K562 (cell line): ENCODE results near the gene SEC16A. TPM values are rescaled to one million over a fixed set of nuclear protein-coding genes. Genes with fewer than 3 reads are reported as not detected.
A peak's percentile ranks its signal among the peaks of the same experiment; 100 is the strongest.

ENCODE experiments used
- BHLHE40 ChIP-seq: IDR thresholded peaks from 2 replicates; pipeline ENCODE4 v1.6.1; 2011; ENCODE audit warnings: low read length, improper control_type of control experiment
- CAMTA2 ChIP-seq: fragments of 250-450 bp; sonication (Bioruptor Pico); conservative IDR thresholded peaks from 2 replicates; pipeline ENCODE4 v1.5.1; 2022
- CBFB ChIP-seq: sonication (generic); formaldehyde crosslinking; IDR thresholded peaks from 2 replicates; pipeline ENCODE4 v1.4.0; 2020; ENCODE audit warnings: mild to moderate bottlenecking, missing genetic modification reagents
- CSDE1 ChIP-seq, 2 experiments: fragments of 450-650 bp; IDR thresholded peaks; 2 replicates each; pipeline ENCODE4 v1.6.1; 2016; ENCODE audit warnings: mild to moderate bottlenecking in 1 of 2
- DEAF1 ChIP-seq: fragments of 450-650 bp; formaldehyde crosslinking; IDR thresholded peaks from 2 replicates; pipeline ENCODE4 v1.4.0; 2020; ENCODE audit warnings: mild to moderate bottlenecking, moderate library complexity
- EP300 ChIP-seq: IDR thresholded peaks from 2 replicates; pipeline ENCODE4 v1.6.1; 2012; ENCODE audit warnings: low read length, improper control_type of control experiment
- FIP1L1 ChIP-seq: fragments of 200-400 bp; formaldehyde crosslinking; IDR thresholded peaks from 2 replicates; pipeline ENCODE4 v1.6.1; 2018; ENCODE audit warnings: mild to moderate bottlenecking, low read depth, low read length; ENCODE audit not compliant: poor library complexity, severe bottlenecking
- HDAC2 ChIP-seq: fragments of 450-650 bp; IDR thresholded peaks from 2 replicates; pipeline ENCODE4 v1.6.1; 2016; ENCODE audit warnings: mild to moderate bottlenecking
- MED1 ChIP-seq: sonication (generic); formaldehyde crosslinking; IDR thresholded peaks from 2 replicates; pipeline ENCODE4 v1.8.1; 2023; ENCODE audit warnings: missing genetic modification reagents, borderline replicate concordance
- MYNN ChIP-seq, 2 experiments: sonication (generic); formaldehyde crosslinking in 1 of 2; IDR thresholded peaks; 2 replicates each; pipeline versions ENCODE4 v1.5.0 to v1.6.1; 2016 to 2020; ENCODE audit warnings: antibody characterized with exemption in 1 of 2, missing genetic modification reagents in 1 of 2
- NCOR1 ChIP-seq: fragments of 450-650 bp; IDR thresholded peaks from 2 replicates; pipeline ENCODE4 v1.6.1; 2016; ENCODE audit warnings: mild to moderate bottlenecking, moderate library complexity
- PKNOX1 ChIP-seq: fragments of 450-650 bp; IDR thresholded peaks from 2 replicates; pipeline ENCODE4 v1.6.1; 2016
- PRMT5 ChIP-seq: sonication (generic); formaldehyde crosslinking; IDR thresholded peaks from 2 replicates; pipeline ENCODE4 v1.5.0; 2020; ENCODE audit warnings: missing genetic modification reagents
- SMARCA4 ChIP-seq: fragments of 450-650 bp; IDR thresholded peaks from 2 replicates; pipeline ENCODE4 v1.6.1; 2016
- STAG1 ChIP-seq: sonication (generic); formaldehyde crosslinking; IDR thresholded peaks from 2 replicates; pipeline ENCODE4 v1.5.0; 2020; ENCODE audit warnings: missing genetic modification reagents, borderline replicate concordance
- TARDBP ChIP-seq: fragments of 450-650 bp; IDR thresholded peaks from 2 replicates; pipeline ENCODE4 v1.6.1; 2016
- ZNF449 ChIP-seq: fragments of 250-450 bp; sonication (Bioruptor Pico); IDR thresholded peaks from 2 replicates; pipeline ENCODE4 v1.8.0; 2022; ENCODE audit warnings: moderate library complexity, mild to moderate bottlenecking, inconsistent platforms
- ZNF668 ChIP-seq: fragments of 250-450 bp; sonication (Bioruptor Pico); IDR thresholded peaks from 2 replicates; pipeline ENCODE4 v1.8.0; 2022; ENCODE audit warnings: mild to moderate bottlenecking, inconsistent platforms
- ZNF778 ChIP-seq: fragments of 450-650 bp; formaldehyde crosslinking; IDR thresholded peaks from 2 replicates; pipeline ENCODE4 v1.4.0; 2020; ENCODE audit warnings: mild to moderate bottlenecking, moderate library complexity
- polyA plus RNA-seq, 8 experiments: library from polyadenylated mRNA; depleted of rRNA in 4 of 8; stranded (reverse) in 5 of 8; unstranded in 3 of 8; fragments of >200 nt; fragmentation: Nextera tagmentation in 2 of 8; fragmentation: Illumina TruSeq in 1 of 8; extraction: Ambion mirVana in 2 of 8; extraction: Trizol in 1 of 8; gene quantifications; 2 replicates each; pipeline versions ENCODE4 v1.2.1 to v1.2.3, GENCODE V29; 2011 to 2014; ENCODE audit warnings: inconsistent platforms in 1 of 8, missing spikeins in 1 of 8
- total RNA-seq, 7 experiments: library from RNA; depleted of rRNA in 6 of 7; stranded (reverse); fragments of >200 nt in 6 of 7; fragmentation: Illumina TruSeq in 2 of 7; extraction: Trizol in 2 of 7; gene quantifications; 2 replicates each; pipeline versions ENCODE4 v1.2.1 to v1.2.3, GENCODE V29; 2011 to 2021; ENCODE audit warnings: low replicate concordance in 1 of 7
- TF ChIP-seq, protein P1 (sequence below): fragments of 250-450 bp; sonication (Bioruptor Pico); IDR thresholded peaks from 2 replicates; pipeline ENCODE4 v1.8.0; 2022; ENCODE audit warnings: moderate library complexity, mild to moderate bottlenecking, inconsistent platforms
- TF ChIP-seq, protein P2 (sequence below): fragments of 450-650 bp; conservative IDR thresholded peaks from 2 replicates; pipeline ENCODE4 v1.6.1; 2016; ENCODE audit warnings: missing genetic modification characterization, low read depth, mild to moderate bottlenecking, control low read depth, missing compliant biosample characterization
- TF ChIP-seq, protein P3 (sequence below): fragments of 250-450 bp; sonication (Bioruptor Pico); IDR thresholded peaks from 2 replicates; pipeline ENCODE4 v1.8.0; 2021; ENCODE audit warnings: borderline replicate concordance, mild to moderate bottlenecking, moderate library complexity; ENCODE audit not compliant: poor library complexity, severe bottlenecking

SEC16A gene
- total and polyA plus RNA-seq, 9 of the 15 experiments (the other 6 are each of a cell fraction or from before 2014, with no cell fraction given), result 8.3 to 62.8 (median 14.0) TPM

DNA sequence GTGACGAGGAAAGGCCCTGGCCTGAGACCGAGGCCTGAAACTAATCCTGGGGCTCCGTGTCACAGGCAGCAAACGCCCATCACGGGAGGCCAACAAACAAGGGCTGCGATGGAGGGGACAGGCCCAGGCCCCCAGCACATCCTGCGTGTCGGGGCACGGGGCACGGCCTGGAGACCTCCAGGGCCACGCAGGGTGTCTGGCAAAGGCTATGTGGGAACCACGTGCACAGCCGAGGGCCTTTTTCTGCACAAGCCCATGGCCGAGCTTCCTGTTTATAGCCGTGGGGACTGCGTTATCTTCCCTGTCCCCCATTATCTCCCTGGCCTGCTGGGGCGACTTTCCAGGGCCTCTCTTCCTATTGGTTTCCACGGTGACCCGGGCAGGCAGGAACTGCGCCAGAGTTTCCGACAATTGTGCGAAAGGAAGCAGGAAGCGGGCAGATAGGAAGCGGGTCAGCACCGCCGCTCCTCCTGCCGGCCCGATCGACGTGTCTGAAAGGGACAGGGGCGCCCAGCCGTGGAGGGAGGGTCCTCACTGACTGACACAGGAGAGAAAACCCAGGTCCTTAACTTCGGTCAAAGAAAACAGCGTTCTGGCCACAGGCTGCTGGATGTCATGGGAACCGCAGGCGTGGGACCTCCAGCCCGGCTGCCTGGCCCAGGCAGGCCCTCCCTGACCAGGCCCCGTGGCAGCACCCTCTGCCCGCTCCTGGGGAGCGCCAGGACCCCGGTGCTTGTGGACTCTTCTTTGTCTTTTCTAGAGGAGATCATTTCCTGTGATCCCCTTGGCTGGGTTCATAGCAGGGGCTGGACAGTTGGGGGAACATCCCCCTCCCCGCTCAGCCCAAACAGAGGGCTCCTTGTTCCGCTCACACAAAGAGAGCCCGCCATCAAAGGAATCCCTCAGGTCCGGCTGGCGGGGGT lies 29.1 kb upstream of the SEC16A start (continued):
- TF ChIP-seq, protein P1, sequence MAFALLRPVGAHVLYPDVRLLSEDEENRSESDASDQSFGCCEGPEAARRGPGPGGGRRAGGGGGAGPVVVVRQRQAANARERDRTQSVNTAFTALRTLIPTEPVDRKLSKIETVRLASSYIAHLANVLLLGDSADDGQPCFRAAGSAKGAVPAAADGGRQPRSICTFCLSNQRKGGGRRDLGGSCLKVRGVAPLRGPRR (CRISPR knock-in tag), result no peak
- TF ChIP-seq CBFB (CRISPR knock-in tag), result no peak
- TF ChIP-seq SMARCA4, result peak; percentile 51
- no peak for TF ChIP-seq TARDBP
- TF ChIP-seq FIP1L1, result no peak
- TF ChIP-seq PKNOX1, result peak; percentile 57
- TF ChIP-seq CAMTA2, result no peak
- TF ChIP-seq, protein P2, sequence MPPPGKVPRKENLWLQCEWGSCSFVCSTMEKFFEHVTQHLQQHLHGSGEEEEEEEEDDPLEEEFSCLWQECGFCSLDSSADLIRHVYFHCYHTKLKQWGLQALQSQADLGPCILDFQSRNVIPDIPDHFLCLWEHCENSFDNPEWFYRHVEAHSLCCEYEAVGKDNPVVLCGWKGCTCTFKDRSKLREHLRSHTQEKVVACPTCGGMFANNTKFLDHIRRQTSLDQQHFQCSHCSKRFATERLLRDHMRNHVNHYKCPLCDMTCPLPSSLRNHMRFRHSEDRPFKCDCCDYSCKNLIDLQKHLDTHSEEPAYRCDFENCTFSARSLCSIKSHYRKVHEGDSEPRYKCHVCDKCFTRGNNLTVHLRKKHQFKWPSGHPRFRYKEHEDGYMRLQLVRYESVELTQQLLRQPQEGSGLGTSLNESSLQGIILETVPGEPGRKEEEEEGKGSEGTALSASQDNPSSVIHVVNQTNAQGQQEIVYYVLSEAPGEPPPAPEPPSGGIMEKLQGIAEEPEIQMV (tag), result no peak
- no peak for TF ChIP-seq CSDE1 (IDR thresholded peaks at IDR 0.05)
- TF ChIP-seq PRMT5 (CRISPR knock-in tag), result no peak
- TF ChIP-seq EP300, result peak; percentile 54
- no peak for TF ChIP-seq MYNN (IDR thresholded peaks at IDR 0.05)
- no peak for TF ChIP-seq MYNN (CRISPR knock-in tag; IDR thresholded peaks at IDR 0.05)
- TF ChIP-seq MED1 (CRISPR knock-in tag), result no peak
- TF ChIP-seq HDAC2, result 0 out of 2 replicates have a peak, but pooled peaks have one; percentile 28
- TF ChIP-seq ZNF668 (CRISPR knock-in tag), result no peak
- TF ChIP-seq, protein P3, sequence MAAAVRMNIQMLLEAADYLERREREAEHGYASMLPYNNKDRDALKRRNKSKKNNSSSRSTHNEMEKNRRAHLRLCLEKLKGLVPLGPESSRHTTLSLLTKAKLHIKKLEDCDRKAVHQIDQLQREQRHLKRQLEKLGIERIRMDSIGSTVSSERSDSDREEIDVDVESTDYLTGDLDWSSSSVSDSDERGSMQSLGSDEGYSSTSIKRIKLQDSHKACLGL, result no peak
- peak; percentile 64 for TF ChIP-seq NCOR1
- TF ChIP-seq ZNF778, result no peak
- no peak; the same call in 1 of the 2 replicates for TF ChIP-seq ZNF449 (CRISPR knock-in tag)
- TF ChIP-seq BHLHE40, result peak; percentile 42; the same call in 1 of the 2 replicates
- TF ChIP-seq DEAF1 (CRISPR knock-in tag), result no peak
- no peak for TF ChIP-seq STAG1 (CRISPR knock-in tag)
